K562 (cell line): ENCODE results near the gene MEIKIN. TPM values are rescaled to one million over a fixed set of nuclear protein-coding genes. Genes with fewer than 3 reads are reported as not detected.

Experiments
- ATAC-seq: fragments of 200-7000 bp; cut with Tn5 transposase; 3 replicates; pipeline ENCODE4 v1.9.1; 2020; ENCODE audit warnings: moderate library complexity
- BruUV-seq: library from RNA; stranded (reverse); fragments of 400-500 nt; replicated peaks from 2 replicates; lab custom pipeline; 2021; lab: Mats Ljungman, UMichigan
- CTCF ChIA-PET: fragments of 300-600 bp; formaldehyde crosslinking; extraction: SDS; loops from one replicate; lab custom pipeline; 2021; ENCODE audit warnings: low intra/inter-chr PET ratio; lab: Yijun Ruan, JAX
- POLR2A ChIA-PET: fragments of 300-600, 350-650 bp; sonication (Branson Sonifier 250); formaldehyde crosslinking; extraction: SDS; loops from one replicate; lab custom pipeline; 2021; ENCODE audit warnings: antibody characterized with exemption, inconsistent platforms; lab: Yijun Ruan, JAX
- DNase-seq, 4 experiments: peaks; one replicate each; pipeline versions ENCODE4 v3.0.0 to v3.0.0-alpha.2; 2011 to 2018; ENCODE audit warnings: low spot score in 3 of 4, mixed read lengths in 3 of 4; ENCODE audit errors: extremely low read depth in 1 of 4
- FAIRE-seq: peaks from 2 replicates; lab custom pipeline; 2011; peaks lifted over from hg19 to GRCh38; lab: Jason Lieb, UNC
- H2AFZ ChIP-seq: 2 replicates; pipeline ENCODE4 v1.6.0; 2011; ENCODE audit warnings: low read depth, low read length, control low read depth, inconsistent platforms
- H3K27ac ChIP-seq: fragments of 200-600 bp; 3 replicates; pipeline ENCODE4 v1.8.0; 2011; ENCODE audit warnings: low read depth, mild to moderate bottlenecking, control low read depth, inconsistent platforms, low read length, moderate library complexity, mixed read lengths; ENCODE audit errors: extremely low read depth
- H3K27me3 ChIP-seq, 2 experiments: fragments of 300-600 bp in 1 of 2; 2 replicates in 1 of 2; 3 replicates in 1 of 2; pipeline versions ENCODE4 v1.6.0 to v1.8.0; 2011; ENCODE audit warnings: inconsistent platforms in 2 of 2, low read length in 2 of 2, mild to moderate bottlenecking in 1 of 2, mixed read lengths in 1 of 2, moderate library complexity in 1 of 2; ENCODE audit not compliant: control insufficient read depth in 2 of 2, insufficient read depth in 2 of 2
- H3K36me3 ChIP-seq: fragments of 300-600 bp; 3 replicates; pipeline ENCODE4 v1.8.0; 2011; ENCODE audit warnings: mild to moderate bottlenecking, low read length, inconsistent platforms; ENCODE audit not compliant: control insufficient read depth, insufficient read depth
- H3K4me1 ChIP-seq, 2 experiments: fragments of 200-600 bp in 1 of 2; replicated peaks in 1 of 2; 2 replicates in 1 of 2; 3 replicates in 1 of 2; pipeline versions ENCODE4 v1.5.1 to v1.8.0; 2011; ENCODE audit warnings: inconsistent platforms in 2 of 2, low read length in 2 of 2, mild to moderate bottlenecking in 1 of 2, mixed read lengths in 1 of 2, moderate library complexity in 1 of 2; ENCODE audit not compliant: control insufficient read depth in 2 of 2, insufficient read depth in 2 of 2
- H3K4me2 ChIP-seq: 2 replicates; pipeline ENCODE4 v1.6.1; 2011; ENCODE audit warnings: low read length, control low read depth, inconsistent platforms, mixed read lengths; ENCODE audit not compliant: insufficient read depth
- H3K4me3 ChIP-seq: fragments of 200-600 bp; sonication (generic), shearing (Covaris generic); 2 replicates; pipeline ENCODE4 v1.5.1; 2016; ENCODE audit warnings: control low read depth, inconsistent platforms
- H3K79me2 ChIP-seq: fragments of 200-600 bp; 3 replicates; pipeline ENCODE4 v1.8.0; 2011; ENCODE audit warnings: low read length, inconsistent platforms; ENCODE audit not compliant: control insufficient read depth, insufficient read depth
- H3K9ac ChIP-seq, 2 experiments: 2 replicates each; pipeline versions ENCODE4 v1.6.0 to v1.6.1; 2011; ENCODE audit warnings: low read depth in 2 of 2, low read length in 2 of 2, control low read depth in 1 of 2, inconsistent platforms in 1 of 2, mild to moderate bottlenecking in 1 of 2, mixed read lengths in 1 of 2; ENCODE audit not compliant: insufficient read depth in 1 of 2
- H3K9me1 ChIP-seq: one replicate; pipeline ENCODE4 v1.6.0; 2011; ENCODE audit warnings: inconsistent platforms, mild to moderate bottlenecking, low read length, moderate library complexity; ENCODE audit not compliant: control insufficient read depth, insufficient read depth
- H3K9me3 ChIP-seq: replicated peaks from 2 replicates; pipeline ENCODE4 v1.5.1; 2011; ENCODE audit warnings: low read depth, low read length, inconsistent platforms; ENCODE audit not compliant: control insufficient read depth, insufficient read depth
- H4K20me1 ChIP-seq: replicated peaks from 2 replicates; pipeline ENCODE4 v1.6.1; 2011; ENCODE audit warnings: low read length, inconsistent platforms, mixed read lengths; ENCODE audit not compliant: control insufficient read depth, insufficient read depth
- ARHGAP35 ChIP-seq: fragments of 450-650 bp; IDR thresholded peaks from 2 replicates; pipeline ENCODE4 v1.6.1; 2018; ENCODE audit not compliant: partially characterized antibody
- BMI1 ChIP-seq: fragments of 150-350 bp; IDR thresholded peaks from 2 replicates; pipeline ENCODE4 v1.6.1; 2014; ENCODE audit warnings: low read length
- CAMTA2 ChIP-seq: fragments of 250-450 bp; sonication (Bioruptor Pico); conservative IDR thresholded peaks from 2 replicates; pipeline ENCODE4 v1.5.1; 2022
- CREM ChIP-seq: IDR thresholded peaks from 2 replicates; pipeline ENCODE4 v1.6.1; 2014; ENCODE audit warnings: antibody characterized with exemption, low read depth
- POLR2H ChIP-seq: IDR thresholded peaks from 2 replicates; pipeline ENCODE4 v1.6.1; 2016; ENCODE audit warnings: missing genetic modification characterization, low read depth, mild to moderate bottlenecking, control low read depth, missing compliant biosample characterization, moderate library complexity
- SETDB1 ChIP-seq: IDR thresholded peaks from one replicate; pipeline ENCODE4 v1.6.1; 2012; ENCODE audit warnings: low read length, control low read depth, inconsistent platforms
- TGIF2 ChIP-seq: sonication (generic); formaldehyde crosslinking; IDR thresholded peaks from 2 replicates; pipeline ENCODE4 v1.8.1; 2022; ENCODE audit warnings: mild to moderate bottlenecking, missing genetic modification reagents, moderate library complexity
- TOE1 ChIP-seq, 2 experiments: fragments of 450-650 bp in 1 of 2; sonication (generic) in 1 of 2; formaldehyde crosslinking in 1 of 2; IDR thresholded peaks; 2 replicates each; pipeline versions ENCODE4 v1.7.1 to v1.8.0; 2016 to 2022; ENCODE audit warnings: borderline replicate concordance in 2 of 2, mild to moderate bottlenecking in 2 of 2, antibody characterized with exemption in 1 of 2, inconsistent platforms in 1 of 2, low read depth in 1 of 2, missing genetic modification reagents in 1 of 2, moderate library complexity in 1 of 2
- ZNF778 ChIP-seq: fragments of 450-650 bp; formaldehyde crosslinking; IDR thresholded peaks from 2 replicates; pipeline ENCODE4 v1.4.0; 2020; ENCODE audit warnings: mild to moderate bottlenecking, moderate library complexity
- WGBS: fragments of 100-300 bp; shearing (Covaris generic); methylation state at CpG from one replicate; pipeline ENCODE4 v1.1.6; 2016; ENCODE audit warnings: low coverage, mixed read lengths; ENCODE audit not compliant: insufficient coverage; ENCODE audit errors: missing lambda C conversion rate; 5-methylcytosine and 5-hydroxymethylcytosine counted together
- in situ Hi-C: fragments of 300-500 bp; cut with MboI; formaldehyde crosslinking; loops from 4 replicates; pipeline ENCODE4 v1.15.0; 2018; ENCODE audit warnings: inconsistent platforms, mixed read lengths
- intact Hi-C: fragments of 100-400 bp; cut with micrococcal nuclease; formaldehyde crosslinking; loops from 2 replicates; pipeline ENCODE4 v1.14.2; 2022
- polyA plus RNA-seq, 8 experiments: library from polyadenylated mRNA; depleted of rRNA in 4 of 8; stranded (reverse) in 5 of 8; unstranded in 3 of 8; fragments of >200 nt; fragmentation: Nextera tagmentation in 2 of 8; fragmentation: Illumina TruSeq in 1 of 8; extraction: Ambion mirVana in 2 of 8; extraction: Trizol in 1 of 8; gene quantifications; 2 replicates each; pipeline versions ENCODE4 v1.2.1 to v1.2.3, GENCODE V29; 2011 to 2014; ENCODE audit warnings: inconsistent platforms in 1 of 8, missing spikeins in 1 of 8
- total RNA-seq, 7 experiments: library from RNA; depleted of rRNA in 6 of 7; stranded (reverse); fragments of >200 nt in 6 of 7; fragmentation: Illumina TruSeq in 2 of 7; extraction: Trizol in 2 of 7; gene quantifications; 2 replicates each; pipeline versions ENCODE4 v1.2.1 to v1.2.3, GENCODE V29; 2011 to 2021; ENCODE audit warnings: low replicate concordance in 1 of 7
- TF ChIP-seq, protein P1 (sequence below): fragments of 450-650 bp; IDR thresholded peaks from 2 replicates; pipeline ENCODE4 v1.6.1; 2016
- TF ChIP-seq, protein P2 (sequence below): sonication (generic); formaldehyde crosslinking; IDR thresholded peaks from 2 replicates; pipeline ENCODE4 v1.8.0; 2022; ENCODE audit warnings: mild to moderate bottlenecking, missing genetic modification reagents
- TF ChIP-seq, protein P3 (sequence below): fragments of 450-650 bp; conservative IDR thresholded peaks from 2 replicates; pipeline ENCODE4 v1.6.1; 2016; ENCODE audit warnings: missing genetic modification characterization, low read depth, mild to moderate bottlenecking, missing compliant biosample characterization, moderate library complexity

The MEIKIN gene
- total and polyA plus RNA-seq, 9 of the 15 experiments (the other 6 are each of a cell fraction or from before 2014, with no cell fraction given) = 0.18 TPM; not detected in 8

DNA sequence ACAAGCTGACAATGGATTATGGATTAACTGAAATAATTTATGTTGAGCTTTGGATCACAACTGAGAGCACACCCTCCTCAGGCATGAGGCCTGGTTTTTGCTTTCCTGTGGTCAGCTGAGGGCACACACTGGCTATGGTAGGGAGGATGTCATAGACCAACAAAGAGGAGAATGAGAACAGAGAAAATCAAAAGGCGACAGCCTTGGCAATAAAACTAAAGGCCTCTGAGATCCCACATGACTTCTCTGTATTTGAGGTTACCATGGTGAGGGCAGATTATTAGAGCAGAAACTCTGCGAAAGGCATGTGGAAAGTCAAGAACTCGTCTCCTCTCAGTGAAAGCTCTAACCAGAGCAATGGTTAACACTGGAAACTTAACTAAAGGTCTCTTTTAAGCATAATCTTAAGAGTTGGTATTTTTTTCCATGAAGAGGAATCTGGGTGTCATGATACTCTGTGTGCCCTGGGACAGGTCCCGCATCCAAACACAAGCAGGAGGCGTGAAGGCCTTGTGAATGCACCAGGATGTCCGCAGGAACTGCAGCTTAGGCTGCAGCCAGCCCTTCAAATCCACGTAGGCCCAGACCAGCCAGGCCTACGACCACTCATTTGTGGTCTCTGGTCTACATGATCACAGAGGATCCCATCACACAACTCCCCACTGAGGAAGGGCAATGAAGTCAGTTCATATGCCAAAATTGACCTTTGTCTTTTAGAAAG, 12.4 kb upstream of the MEIKIN start:
- DNase-seq (no peak), FAIRE-seq (no peak), ATAC-seq (no peak; the same call in 2 of the 3 replicates)
- no peak overlapping the region for H2AFZ ChIP-seq
- H3K27ac ChIP-seq = no peak overlapping the region
- no peak overlapping the region for H3K4me3 ChIP-seq
- no peaks in the 10 kb centered on the region for H4K20me1 ChIP-seq
- intact Hi-C loops (no loop called here), in situ Hi-C loops (no loop called here)
- CTCF ChIA-PET = no interaction called here
- H3K9me1 ChIP-seq = no peaks in the 10 kb centered on the region
- 62% methylated on average over 8 of the region's 8 CpGs for WGBS
- H3K9me3 ChIP-seq = no peaks in the 10 kb centered on the region
- no peaks in the 10 kb centered on the region for H3K79me2 ChIP-seq
- BruUV-seq = no TSS peak
- no peaks in the 10 kb centered on the region for H3K4me1 ChIP-seq
- H3K36me3 ChIP-seq = no peaks in the 10 kb centered on the region
- H3K27me3 ChIP-seq = no peaks in the 10 kb centered on the region
- H3K4me2 ChIP-seq = no peak overlapping the region
- POLR2A ChIA-PET = interaction anchor here (0.7 kb wide), 1 partner anchor 51 kb away, joined by 3 read pairs; no protein-coding TSS in a partner anchor
- no peak overlapping the region for H3K9ac ChIP-seq
- TF ChIP-seq CREM (no peak), BMI1 (no peak), POLR2H (tag) (no peak), TGIF2 (CRISPR knock-in tag) (no peak), ZNF778 (CRISPR knock-in tag) (no peak), ARHGAP35 (no peak), CAMTA2 (no peak), SETDB1 (no peak), TOE1 (IDR thresholded peaks at IDR 0.05; ENCODE audit: borderline replicate concordance) (no peak), TOE1 (CRISPR knock-in tag; IDR thresholded peaks at IDR 0.05; ENCODE audit: borderline replicate concordance, low read depth) (no peak)
- TF ChIP-seq, protein P1, sequence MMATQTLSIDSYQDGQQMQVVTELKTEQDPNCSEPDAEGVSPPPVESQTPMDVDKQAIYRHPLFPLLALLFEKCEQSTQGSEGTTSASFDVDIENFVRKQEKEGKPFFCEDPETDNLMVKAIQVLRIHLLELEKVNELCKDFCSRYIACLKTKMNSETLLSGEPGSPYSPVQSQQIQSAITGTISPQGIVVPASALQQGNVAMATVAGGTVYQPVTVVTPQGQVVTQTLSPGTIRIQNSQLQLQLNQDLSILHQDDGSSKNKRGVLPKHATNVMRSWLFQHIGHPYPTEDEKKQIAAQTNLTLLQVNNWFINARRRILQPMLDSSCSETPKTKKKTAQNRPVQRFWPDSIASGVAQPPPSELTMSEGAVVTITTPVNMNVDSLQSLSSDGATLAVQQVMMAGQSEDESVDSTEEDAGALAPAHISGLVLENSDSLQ = no peak
- TF ChIP-seq, protein P2, sequence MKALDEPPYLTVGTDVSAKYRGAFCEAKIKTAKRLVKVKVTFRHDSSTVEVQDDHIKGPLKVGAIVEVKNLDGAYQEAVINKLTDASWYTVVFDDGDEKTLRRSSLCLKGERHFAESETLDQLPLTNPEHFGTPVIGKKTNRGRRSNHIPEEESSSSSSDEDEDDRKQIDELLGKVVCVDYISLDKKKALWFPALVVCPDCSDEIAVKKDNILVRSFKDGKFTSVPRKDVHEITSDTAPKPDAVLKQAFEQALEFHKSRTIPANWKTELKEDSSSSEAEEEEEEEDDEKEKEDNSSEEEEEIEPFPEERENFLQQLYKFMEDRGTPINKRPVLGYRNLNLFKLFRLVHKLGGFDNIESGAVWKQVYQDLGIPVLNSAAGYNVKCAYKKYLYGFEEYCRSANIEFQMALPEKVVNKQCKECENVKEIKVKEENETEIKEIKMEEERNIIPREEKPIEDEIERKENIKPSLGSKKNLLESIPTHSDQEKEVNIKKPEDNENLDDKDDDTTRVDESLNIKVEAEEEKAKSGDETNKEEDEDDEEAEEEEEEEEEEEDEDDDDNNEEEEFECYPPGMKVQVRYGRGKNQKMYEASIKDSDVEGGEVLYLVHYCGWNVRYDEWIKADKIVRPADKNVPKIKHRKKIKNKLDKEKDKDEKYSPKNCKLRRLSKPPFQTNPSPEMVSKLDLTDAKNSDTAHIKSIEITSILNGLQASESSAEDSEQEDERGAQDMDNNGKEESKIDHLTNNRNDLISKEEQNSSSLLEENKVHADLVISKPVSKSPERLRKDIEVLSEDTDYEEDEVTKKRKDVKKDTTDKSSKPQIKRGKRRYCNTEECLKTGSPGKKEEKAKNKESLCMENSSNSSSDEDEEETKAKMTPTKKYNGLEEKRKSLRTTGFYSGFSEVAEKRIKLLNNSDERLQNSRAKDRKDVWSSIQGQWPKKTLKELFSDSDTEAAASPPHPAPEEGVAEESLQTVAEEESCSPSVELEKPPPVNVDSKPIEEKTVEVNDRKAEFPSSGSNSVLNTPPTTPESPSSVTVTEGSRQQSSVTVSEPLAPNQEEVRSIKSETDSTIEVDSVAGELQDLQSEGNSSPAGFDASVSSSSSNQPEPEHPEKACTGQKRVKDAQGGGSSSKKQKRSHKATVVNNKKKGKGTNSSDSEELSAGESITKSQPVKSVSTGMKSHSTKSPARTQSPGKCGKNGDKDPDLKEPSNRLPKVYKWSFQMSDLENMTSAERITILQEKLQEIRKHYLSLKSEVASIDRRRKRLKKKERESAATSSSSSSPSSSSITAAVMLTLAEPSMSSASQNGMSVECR (CRISPR knock-in tag) = no peak
- TF ChIP-seq, protein P3, sequence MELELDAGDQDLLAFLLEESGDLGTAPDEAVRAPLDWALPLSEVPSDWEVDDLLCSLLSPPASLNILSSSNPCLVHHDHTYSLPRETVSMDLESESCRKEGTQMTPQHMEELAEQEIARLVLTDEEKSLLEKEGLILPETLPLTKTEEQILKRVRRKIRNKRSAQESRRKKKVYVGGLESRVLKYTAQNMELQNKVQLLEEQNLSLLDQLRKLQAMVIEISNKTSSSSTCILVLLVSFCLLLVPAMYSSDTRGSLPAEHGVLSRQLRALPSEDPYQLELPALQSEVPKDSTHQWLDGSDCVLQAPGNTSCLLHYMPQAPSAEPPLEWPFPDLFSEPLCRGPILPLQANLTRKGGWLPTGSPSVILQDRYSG = no peak
